Osteoblast (primary cell): ENCODE data around the gene ZIC4. TPM values are rescaled to one million over a fixed set of nuclear protein-coding genes. Genes with fewer than 3 reads are reported as not detected.

Experiments
- DNase-seq: peaks from one replicate; pipeline ENCODE4 v3.0.0; 2011; ENCODE audit warnings: low spot score, mixed read lengths; ENCODE audit not compliant: insufficient read length; ENCODE audit errors: missing footprints
- H2AFZ ChIP-seq: 2 replicates; pipeline ENCODE4 v1.6.0; 2011; ENCODE audit warnings: mild to moderate bottlenecking, low read length
- H3K27ac ChIP-seq: 2 replicates; pipeline ENCODE4 v1.5.1; 2011; ENCODE audit warnings: mild to moderate bottlenecking, low read depth, low read length, moderate library complexity
- H3K27me3 ChIP-seq: 2 replicates; pipeline ENCODE4 v1.6.0; 2012; ENCODE audit warnings: mild to moderate bottlenecking, control low read depth, inconsistent platforms, low read length, moderate library complexity; ENCODE audit not compliant: insufficient read depth
- H3K36me3 ChIP-seq: 2 replicates; pipeline ENCODE4 v1.5.1; 2011; ENCODE audit warnings: mild to moderate bottlenecking, low read length, control low read depth, moderate library complexity; ENCODE audit not compliant: insufficient read depth
- H3K4me1 ChIP-seq: 2 replicates; pipeline ENCODE4 v1.5.1; 2011; ENCODE audit warnings: mild to moderate bottlenecking, low read length, control low read depth, moderate library complexity; ENCODE audit not compliant: insufficient read depth
- H3K4me2 ChIP-seq: 2 replicates; pipeline ENCODE4 v1.6.0; 2011; ENCODE audit warnings: mild to moderate bottlenecking, low read length; ENCODE audit not compliant: insufficient read depth
- H3K4me3 ChIP-seq: fragments of 200-600 bp; sonication (generic); 3 replicates; pipeline ENCODE4 v1.5.1; 2012; ENCODE audit warnings: mild to moderate bottlenecking, low read length, inconsistent platforms; ENCODE audit not compliant: insufficient read depth
- H3K79me2 ChIP-seq: 2 replicates; pipeline ENCODE4 v1.6.0; 2012; ENCODE audit warnings: mild to moderate bottlenecking, low read length, control low read depth, inconsistent platforms; ENCODE audit not compliant: insufficient read depth
- H3K9me3 ChIP-seq: 2 replicates; pipeline ENCODE4 v1.5.1; 2011; ENCODE audit warnings: low read depth, low read length, control low read depth
- H4K20me1 ChIP-seq: 2 replicates; pipeline ENCODE4 v1.6.0; 2012; ENCODE audit warnings: mild to moderate bottlenecking, low read length, control low read depth; ENCODE audit not compliant: insufficient read depth
- total RNA-seq: library from RNA; depleted of rRNA; stranded (reverse); fragments of >200 nt; gene quantifications from 2 replicates; pipeline ENCODE4 v1.2.3, GENCODE V29; 2012
- TF ChIP-seq, protein P1 (sequence below): IDR thresholded peaks from 2 replicates; pipeline ENCODE4 v1.5.1; 2011; ENCODE audit warnings: mild to moderate bottlenecking, low read depth, low read length, moderate library complexity; ENCODE audit errors: extremely low read depth

ZIC4 gene
- total RNA-seq, 1 donor = 0.72 TPM

DNA sequence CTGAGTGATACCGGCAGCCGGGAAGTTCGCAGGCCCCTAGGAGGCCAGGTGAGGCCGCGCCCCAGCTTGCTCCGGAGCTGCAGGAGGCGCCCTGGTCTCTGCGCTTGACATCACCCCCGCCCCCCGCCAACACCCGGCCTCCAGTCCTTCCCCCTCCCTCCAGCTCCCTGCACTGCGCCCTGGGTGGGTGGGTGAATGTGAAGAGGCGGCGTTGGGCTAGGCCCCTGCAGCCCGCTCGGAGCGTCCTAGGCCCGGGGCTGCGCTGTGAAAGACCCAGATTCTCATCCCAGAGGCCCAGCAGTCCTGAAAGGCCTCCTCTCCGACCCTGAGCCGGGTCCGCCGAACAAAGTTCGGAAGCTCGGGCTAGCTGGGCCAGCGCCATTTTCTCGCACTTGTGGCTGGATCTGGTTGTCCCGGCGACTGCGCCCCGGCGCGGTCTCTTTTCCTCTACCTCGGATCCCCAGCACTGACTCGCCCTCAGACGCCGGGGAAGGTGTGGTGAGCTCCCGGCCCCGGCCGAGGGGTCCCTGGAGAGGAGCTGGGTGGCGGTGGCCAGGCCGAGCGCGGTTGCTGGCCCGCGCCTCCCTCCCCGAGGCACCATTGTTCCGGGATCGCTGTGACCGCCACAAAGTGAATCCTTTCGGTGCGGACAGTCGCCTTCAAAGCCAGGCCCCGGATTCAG, 12.9 kb downstream of the ZIC4 start:
- peaks cover 96% of the 10 kb centered on the region for H3K27me3 ChIP-seq

GRCh38 chr3:147392625-147392946, 13.8 kb downstream of the ZIC4 start:
- Histone ChIP-seq H3K4me1 (no peaks in the 10 kb centered on the region), H3K4me3 (peak overlapping the region; percentile 61), H3K4me2 (peak overlapping the region; percentile 77), H3K9me3 (no peaks in the 10 kb centered on the region), H3K27me3 (peaks cover 97% of the 10 kb centered on the region), H3K79me2 (no peaks in the 10 kb centered on the region), H2AFZ (peak overlapping the region; percentile 81), H3K27ac (no peak overlapping the region), H3K36me3 (no peaks in the 10 kb centered on the region), H4K20me1 (no peaks in the 10 kb centered on the region)
- DNase-seq = no peak
- TF ChIP-seq, protein P1, sequence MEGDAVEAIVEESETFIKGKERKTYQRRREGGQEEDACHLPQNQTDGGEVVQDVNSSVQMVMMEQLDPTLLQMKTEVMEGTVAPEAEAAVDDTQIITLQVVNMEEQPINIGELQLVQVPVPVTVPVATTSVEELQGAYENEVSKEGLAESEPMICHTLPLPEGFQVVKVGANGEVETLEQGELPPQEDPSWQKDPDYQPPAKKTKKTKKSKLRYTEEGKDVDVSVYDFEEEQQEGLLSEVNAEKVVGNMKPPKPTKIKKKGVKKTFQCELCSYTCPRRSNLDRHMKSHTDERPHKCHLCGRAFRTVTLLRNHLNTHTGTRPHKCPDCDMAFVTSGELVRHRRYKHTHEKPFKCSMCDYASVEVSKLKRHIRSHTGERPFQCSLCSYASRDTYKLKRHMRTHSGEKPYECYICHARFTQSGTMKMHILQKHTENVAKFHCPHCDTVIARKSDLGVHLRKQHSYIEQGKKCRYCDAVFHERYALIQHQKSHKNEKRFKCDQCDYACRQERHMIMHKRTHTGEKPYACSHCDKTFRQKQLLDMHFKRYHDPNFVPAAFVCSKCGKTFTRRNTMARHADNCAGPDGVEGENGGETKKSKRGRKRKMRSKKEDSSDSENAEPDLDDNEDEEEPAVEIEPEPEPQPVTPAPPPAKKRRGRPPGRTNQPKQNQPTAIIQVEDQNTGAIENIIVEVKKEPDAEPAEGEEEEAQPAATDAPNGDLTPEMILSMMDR = no peak

More for the DNA sequence above, 12.9 kb downstream of the ZIC4 start:
- Histone ChIP-seq H3K9me3 (no peaks in the 10 kb centered on the region), H3K4me1 (no peaks in the 10 kb centered on the region), H4K20me1 (no peaks in the 10 kb centered on the region), H3K4me2 (peak overlapping the region; percentile 52), H2AFZ (peak overlapping the region; percentile 41), H3K27ac (no peak overlapping the region), H3K36me3 (no peaks in the 10 kb centered on the region), H3K4me3 (peak overlapping the region; percentile 63), H3K79me2 (no peaks in the 10 kb centered on the region)
- TF ChIP-seq, protein P1 = no peak
- DNase-seq = no peak

DNA sequence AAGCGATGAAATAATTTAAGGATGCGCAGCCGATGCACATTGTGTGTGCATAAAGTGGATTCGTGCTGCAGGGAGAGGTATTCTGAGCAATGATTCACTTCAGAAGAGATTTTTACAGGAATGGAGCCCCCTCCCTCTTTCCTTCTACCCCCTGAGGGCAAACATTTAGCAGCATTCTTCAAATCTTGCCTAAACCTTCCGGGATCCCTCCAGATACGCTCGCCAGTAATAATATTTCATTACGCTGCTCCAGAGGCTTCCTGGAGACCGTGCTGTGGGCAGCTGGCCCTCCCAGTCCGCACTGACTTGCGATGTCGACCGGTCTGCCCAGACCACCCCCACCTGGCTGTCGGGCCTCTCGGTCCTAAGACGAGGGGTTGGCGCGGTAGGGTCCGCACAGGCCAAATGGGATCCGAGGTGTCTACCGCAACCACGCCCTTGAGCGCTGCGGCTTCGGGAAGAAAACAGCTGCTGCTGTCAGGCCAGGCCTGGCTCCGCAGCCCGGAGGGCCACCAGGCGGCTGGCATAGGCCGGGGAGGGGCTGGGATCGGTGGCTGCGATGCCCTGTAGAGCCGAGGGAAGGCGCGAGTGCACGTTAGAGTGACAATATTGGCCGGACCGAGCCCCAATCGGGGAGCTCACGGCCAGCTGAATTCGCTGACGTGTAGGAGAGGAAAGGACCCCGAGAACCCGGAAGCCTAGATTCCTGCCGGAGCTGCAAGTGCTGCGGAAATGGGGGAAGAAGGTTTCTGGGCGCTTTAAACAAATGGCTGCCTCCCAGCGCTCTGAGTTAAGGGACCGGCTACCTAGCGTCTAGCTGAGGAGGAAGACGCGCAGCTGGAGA, 14.3 kb downstream of the ZIC4 start:
- Histone ChIP-seq H3K79me2 (no peaks in the 10 kb centered on the region), H3K4me1 (no peaks in the 10 kb centered on the region), H3K4me2 (peak overlapping the region; percentile 77), H3K27me3 (peaks cover 97% of the 10 kb centered on the region), H3K4me3 (peak overlapping the region; percentile 61), H3K9me3 (no peaks in the 10 kb centered on the region), H4K20me1 (no peaks in the 10 kb centered on the region), H3K36me3 (no peaks in the 10 kb centered on the region), H3K27ac (no peak overlapping the region), H2AFZ (peak overlapping the region; percentile 81)
- TF ChIP-seq, protein P1 = no peak
- no peak for DNase-seq
